Brain pericyte (primary cell): ENCODE data around the gene TRIM72.
"Not testable (repeated sequence)": the region's sequence is repeated elsewhere in the genome, so short reads cannot be mapped to it uniquely, and the experiment has no call there.

ENCODE experiments used
- DNase-seq: peaks from one replicate; pipeline ENCODE4 v3.0.0-alpha.2; 2012; ENCODE audit warnings: low read depth, low spot score

TRIM72 gene

DNA sequence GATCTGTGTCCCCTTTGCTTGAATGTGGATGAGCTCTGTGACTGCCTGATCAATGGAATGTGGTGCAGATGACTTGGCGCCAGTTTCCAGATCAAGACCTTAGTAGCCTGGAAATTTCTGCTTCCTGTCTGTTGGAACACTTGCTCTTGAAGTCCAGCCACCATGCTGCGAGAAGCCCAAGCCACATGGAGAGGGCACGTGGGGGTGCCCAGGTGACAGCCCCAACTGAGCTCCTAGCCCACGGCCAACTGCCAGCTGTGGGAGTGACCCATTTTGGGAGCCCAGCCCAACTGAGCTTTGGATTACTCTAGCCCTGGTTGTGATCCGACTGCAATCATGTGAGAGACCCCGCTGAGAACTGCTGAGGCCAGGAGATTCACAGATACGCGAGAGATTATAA is 42.5 kb downstream of the TRIM72 start:
- no peak for DNase-seq

DNA sequence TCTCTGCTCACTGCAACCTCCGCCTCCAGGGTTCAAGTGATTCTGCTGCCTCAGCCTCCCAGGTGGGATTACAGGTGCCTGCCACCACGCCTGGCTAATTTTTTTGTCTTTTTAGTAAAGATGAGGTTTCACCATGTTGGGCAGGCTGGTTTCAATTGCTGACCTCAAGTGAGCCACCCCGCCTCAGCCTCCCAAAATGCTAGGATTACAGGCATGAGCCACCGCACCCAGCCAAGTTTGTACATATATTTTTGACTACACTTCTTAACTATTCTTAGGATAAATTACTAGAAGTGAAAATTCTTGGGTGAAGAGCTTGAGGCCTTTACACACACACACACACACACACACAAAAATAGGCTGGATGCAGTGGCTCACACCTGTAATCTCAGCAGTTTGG is 44.4 kb downstream of the TRIM72 start:
- DNase-seq, result no peak

DNA sequence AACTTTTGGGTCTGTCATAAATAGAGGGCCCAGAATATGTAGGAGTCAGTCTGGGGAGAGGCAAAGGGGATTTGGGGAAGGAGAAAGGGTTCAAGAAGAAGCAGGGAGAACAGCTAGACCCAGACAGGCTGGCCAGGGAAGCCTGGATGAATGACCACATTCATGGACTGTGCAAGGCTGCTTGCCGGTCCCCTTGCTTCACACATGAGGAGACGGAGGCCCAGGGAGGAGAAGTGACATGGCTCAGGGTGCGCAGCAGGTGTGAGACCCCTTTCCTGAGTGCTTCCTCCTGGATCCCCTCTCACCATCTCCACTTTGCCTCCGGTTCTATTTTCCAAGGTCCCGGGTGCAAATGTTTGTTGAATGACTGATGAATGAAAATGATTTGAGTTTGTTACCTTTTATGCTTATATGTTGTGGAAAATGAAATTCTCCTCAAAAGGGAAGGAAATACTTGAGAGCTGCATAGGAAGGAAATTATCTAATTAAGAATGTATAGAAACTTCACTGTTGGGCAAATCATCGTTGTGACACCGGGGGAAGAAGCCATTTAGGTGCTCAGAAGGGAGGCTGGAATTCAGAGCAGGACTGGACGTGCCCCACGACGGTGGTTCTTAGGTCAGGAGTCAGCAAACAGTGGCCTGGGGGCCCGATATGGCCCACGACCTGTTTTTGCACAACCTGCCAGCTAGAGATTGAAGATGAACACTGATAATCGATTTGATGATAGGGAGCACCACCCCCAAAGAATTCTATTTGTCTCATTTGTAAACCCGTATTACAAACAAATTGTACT is 46.4 kb downstream of the TRIM72 start:
- DNase-seq, result no peak

DNA sequence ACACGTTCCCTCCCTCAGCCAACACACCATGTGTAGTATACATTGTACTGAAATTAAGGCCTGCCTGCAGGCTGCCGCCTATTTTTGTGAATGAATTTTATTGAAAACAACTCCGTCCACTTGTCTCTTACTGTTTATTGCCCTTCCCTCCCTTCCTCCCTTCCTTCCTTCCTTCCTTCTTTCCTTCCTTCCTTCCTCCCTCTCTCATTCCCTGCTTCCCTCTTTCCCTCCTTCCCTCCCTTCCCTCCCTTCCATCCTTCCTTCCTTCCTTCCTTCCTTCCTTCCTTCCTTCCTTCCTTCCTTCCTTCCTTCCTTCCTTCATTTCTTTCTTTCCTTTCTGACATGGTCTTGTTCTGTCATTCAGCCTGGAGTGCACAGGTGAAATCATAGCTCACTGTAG is 48.2 kb downstream of the TRIM72 start:
- no peak for DNase-seq

DNA sequence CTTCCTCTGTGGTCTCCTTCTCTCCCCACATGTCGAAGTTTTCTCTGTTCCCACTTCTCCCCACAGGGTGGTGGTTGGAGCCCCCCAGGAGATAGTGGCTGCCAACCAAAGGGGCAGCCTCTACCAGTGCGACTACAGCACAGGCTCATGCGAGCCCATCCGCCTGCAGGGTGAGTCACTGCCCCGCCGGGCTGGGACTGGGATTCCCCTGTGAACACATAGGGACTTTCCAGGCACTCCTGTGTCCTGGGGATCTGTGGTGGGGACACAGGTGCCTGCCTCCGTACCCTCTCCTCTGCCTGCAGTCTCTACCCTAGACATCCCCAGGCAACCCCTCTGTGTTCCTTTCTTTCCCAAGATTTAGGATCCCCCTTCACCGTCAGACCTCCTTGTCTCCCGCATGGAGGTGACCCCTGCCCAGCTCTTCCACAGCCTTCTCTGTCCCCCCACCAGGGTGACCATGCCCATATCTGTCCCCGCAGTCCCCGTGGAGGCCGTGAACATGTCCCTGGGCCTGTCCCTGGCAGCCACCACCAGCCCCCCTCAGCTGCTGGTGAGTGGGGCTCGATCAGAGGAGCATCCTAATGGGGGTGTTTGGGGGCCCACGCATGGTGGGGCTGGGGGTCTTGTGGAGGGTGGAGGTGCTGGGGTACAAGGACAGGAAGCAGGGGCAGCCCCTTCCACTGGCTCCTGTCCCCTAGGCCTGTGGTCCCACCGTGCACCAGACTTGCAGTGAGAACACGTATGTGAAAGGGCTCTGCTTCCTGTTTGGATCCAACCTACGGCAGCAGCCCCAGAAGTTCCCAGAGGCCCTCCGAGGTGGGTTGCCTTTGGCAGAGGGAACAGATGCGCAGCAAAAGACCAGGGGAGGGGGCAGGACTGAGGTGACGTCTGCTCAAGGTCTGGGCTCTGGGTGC is 51.7 kb downstream of the TRIM72 start:
- DNase-seq, result no peak

DNA sequence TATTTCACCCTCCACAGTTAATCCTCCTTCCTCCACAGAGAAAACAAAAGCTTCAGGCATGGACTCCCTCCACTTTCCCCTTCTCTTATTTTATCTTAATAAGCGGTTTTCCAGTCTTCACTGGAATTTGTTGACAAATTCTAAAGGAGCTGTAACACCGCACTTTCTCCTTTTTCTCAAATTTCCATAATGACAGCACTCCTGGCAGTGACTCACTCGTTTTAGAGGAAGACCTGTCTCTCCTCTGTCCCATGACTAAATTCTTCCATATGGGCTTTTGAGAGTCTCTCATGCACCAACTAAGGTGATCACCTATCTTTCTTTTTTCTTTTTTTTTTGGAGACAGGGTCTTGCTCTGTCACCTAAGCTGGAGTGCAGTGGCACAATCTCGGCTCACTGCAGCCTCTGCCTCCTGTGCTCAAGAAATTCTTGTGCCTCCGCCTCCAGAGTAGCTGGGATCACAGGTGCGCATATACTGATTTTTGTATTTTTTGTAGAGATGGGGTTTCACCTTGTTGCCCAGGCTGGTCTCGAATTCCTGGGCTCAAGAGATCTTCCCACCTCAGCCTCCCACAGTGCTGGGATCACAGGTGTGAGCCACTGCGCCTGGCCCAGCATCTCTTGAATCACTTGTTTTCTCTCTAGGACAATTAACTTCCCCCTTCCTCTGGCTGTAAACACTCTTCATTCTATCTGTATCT is 53.6 kb downstream of the TRIM72 start:
- DNase-seq, result no peak

DNA sequence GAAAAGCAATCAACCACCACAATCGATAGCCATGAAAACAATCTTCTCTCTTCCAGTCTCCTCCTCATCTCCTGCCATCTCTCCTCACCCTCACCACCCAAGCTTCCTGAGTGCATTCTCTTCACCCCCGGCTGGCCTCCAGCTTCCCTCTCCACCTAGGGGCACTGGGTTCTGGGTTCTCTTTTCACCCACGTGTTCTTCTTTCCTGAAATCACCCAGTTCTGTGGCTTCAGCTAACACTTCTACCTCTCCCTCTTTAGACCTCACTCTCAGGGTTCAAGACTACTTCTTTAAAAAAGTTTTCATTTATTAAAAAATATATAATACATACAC is 54.1 kb downstream of the TRIM72 start:
- no peak for DNase-seq

DNA sequence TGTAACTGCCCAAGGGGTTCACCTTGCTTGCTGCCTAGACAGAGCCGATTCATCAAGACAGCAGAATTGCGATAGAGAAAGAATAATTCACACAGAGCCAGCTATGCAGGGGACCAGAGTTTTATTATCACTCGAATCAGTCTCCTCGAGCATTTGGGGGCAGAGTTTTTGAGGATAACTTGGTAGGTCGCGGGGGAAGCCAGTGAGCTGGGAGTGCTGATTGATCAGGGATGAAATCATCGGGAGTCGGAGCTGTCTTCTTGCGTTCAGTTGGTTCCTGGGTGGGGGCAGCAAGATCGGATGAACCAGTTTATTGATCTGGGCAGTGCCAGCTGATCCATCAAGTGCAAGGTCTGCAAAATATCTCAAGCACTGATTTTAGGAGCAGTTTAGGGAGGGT is 55.0 kb downstream of the TRIM72 start:
- no peak for DNase-seq

DNA sequence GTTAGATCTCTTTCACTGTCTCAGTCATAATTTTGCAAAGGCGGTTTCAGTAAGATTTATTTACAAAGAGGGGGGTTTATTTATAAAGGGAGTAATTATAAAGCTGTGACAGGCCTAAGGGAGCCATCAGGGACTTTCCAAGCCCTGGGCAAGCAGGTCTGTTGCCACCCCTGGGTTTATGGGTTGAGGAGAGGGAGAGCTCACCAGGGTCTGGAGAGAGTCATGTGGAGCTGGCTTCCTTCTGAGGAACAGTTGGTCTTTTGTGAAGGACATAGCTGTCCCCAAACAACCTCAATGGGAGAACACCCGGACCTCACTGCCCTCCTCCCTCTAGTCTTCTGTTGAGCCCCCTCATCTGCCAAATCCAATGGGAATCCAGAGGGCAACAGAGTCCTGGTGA is 55.6 kb downstream of the TRIM72 start:
- DNase-seq, result no peak

DNA sequence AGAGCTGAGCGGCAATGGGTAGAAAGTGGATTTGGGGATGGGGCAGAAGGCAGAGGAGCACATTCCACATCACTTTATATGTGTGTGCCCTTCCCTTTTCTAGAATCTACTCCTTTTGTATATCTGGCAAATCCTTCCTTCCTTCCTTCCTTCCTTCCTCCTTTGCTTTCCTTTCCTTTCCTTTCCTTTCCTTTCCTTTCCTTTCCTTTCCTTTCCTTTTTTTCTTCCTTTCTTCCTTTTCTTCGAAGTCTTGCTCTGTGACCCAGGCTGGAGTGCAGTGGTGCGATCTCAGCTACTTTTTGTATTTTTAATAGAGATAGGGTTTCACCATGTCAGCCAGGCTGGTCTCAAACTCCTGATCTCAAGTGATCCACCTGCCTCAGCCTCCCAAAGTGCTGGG is 56.1 kb downstream of the TRIM72 start:
- DNase-seq, result not testable (repeated sequence)

DNA sequence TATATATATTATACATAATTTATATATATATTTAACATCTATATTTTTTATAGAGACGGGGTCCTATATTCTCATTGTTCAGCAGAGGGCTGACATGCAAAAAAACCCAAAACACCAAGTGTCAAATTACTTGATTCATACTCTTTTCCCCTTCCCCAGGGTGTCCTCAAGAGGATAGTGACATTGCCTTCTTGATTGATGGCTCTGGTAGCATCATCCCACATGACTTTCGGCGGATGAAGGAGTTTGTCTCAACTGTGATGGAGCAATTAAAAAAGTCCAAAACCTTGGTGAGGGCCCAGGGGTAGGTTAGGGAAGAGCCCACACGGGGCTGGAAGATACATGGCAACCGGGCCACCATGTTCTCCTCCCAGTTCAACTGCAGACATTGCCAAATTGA is 56.9 kb downstream of the TRIM72 start:
- DNase-seq, result no peak

DNA sequence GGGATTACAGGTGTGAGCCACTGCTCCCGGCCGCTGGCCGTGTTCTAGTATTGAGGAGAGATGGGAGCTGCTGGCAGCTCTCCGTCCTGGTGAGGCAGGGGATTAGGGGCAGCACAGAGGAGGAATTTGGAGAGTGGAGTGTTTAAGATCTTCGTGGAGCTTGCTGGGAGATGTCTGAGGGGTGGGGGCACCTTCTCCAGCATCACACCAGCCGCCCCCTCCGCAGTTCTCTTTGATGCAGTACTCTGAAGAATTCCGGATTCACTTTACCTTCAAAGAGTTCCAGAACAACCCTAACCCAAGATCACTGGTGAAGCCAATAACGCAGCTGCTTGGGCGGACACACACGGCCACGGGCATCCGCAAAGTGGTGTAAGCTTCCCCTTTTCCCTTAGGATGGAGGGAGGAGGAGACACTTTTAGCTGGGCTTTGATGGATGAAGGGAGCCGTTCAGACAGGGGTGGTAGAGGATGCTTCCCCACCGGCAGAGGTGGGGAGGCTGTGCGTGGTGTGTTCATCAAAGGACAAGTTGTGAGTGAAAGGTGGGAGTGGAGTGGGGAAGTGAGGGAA is 57.8 kb downstream of the TRIM72 start:
- DNase-seq, result no peak

DNA sequence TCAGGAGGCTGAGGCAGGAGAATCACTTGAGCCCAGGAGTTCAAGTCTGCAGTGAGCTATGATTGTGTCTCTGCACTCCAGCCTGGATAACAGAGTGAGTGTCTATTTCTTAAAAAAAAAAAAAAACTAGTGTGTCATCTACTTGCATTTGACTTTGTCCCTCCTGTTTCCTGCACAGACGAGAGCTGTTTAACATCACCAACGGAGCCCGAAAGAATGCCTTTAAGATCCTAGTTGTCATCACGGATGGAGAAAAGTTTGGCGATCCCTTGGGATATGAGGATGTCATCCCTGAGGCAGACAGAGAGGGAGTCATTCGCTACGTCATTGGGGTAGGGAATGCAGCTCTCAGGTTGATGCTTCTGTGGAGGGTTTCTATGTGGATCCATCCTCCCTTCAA is 59.3 kb downstream of the TRIM72 start:
- no peak for DNase-seq

DNA sequence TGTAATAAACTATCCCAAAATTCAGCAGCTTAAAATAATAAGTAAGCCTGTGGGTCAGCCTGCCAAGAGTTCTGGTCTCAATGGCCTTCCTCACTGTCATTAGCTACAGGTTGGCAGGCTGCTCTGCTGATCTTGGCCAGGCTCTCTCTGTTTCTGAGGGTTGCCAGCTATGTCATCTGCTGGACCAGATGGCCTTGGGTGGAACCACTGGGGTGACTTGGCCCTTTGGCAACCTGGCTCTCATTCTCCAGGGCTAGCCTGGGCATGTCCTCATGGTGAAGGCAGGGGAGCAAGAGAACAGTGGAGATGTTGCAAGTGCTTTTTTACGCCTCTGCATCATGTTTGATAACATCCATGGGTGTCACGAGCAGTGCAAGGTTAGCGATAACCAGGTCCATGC is 59.8 kb downstream of the TRIM72 start:
- no peak for DNase-seq

DNA sequence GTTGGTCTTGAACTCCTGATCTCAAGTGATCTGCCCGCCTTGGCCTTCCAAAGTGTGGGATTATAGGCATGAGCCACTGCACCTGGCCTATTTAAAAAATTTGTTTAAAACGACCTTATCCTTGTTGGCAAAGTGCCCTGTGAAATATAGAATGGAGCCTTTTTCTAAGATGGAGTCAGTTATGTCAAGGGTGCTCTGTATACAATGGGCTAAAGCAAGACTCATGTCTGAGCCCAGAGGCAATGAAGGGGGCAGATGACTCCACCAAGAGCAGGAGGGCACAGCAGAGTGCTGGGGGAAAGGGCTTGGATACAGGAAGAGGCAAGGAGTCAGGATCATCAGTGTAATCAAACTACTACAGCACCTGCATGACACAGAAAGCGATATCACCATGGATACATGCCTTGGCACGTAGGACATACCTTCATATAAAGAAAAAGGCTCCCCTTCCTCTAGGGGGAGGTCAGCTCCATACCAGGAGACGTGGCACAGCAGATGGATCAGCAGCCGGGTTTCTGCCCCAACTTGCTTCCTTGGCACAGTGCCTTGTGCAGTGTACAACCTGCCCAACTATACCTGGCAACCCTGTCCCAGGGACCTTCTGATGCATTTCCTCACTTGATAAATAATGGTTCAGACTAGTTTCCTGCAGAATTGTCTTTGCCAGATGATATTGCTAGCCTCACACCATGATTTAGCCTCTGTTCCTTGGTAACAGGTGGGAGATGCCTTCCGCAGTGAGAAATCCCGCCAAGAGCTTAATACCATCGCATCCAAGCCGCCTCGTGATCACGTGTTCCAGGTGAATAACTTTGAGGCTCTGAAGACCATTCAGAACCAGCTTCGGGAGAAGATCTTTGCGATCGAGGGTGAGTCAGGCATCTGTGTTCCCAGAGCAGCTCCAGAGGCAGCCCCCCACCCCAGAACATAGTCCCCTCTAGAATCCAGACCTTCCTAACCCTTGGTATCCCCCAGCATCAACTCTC is 61.2 kb downstream of the TRIM72 start:
- DNase-seq, result no peak

DNA sequence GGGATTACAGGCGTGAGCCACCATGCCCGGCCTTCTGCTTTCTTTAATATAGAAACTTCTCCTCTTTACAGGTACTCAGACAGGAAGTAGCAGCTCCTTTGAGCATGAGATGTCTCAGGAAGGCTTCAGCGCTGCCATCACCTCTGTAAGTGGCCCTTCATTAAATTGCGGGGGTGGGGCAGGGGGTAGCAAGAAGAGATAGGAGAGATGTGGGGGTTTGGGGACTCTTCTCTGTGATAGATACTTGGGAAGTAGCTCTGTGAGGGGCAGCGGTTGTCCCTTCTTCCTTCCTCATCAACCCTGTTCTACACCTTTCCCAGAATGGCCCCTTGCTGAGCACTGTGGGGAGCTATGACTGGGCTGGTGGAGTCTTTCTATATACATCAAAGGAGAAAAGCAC is 62.7 kb downstream of the TRIM72 start:
- no peak for DNase-seq

DNA sequence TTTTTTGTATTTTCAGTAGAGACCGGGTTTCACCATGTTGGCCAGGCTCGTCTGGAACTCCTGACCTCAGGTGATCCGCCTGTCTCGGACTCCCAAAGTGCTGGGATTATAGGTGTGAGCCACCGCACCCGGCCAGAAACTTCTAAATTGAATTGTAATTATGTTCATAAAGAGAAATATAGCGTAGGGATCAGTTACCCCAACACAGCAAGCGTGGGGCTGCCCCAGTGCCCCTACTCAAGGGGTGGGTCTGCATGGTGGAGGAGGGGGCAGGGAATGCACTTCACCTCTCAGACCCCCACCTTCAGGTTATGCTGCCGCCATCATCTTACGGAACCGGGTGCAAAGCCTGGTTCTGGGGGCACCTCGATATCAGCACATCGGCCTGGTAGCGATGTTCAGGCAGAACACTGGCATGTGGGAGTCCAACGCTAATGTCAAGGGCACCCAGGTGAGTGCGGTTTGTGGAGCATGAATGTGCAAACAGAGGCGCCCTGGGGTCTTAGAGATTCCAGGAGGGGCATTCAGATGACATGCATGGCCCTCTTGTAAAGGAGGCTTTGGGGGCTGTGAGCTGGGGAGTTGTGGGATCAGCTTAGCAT is 63.8 kb downstream of the TRIM72 start:
- DNase-seq, result no peak

DNA sequence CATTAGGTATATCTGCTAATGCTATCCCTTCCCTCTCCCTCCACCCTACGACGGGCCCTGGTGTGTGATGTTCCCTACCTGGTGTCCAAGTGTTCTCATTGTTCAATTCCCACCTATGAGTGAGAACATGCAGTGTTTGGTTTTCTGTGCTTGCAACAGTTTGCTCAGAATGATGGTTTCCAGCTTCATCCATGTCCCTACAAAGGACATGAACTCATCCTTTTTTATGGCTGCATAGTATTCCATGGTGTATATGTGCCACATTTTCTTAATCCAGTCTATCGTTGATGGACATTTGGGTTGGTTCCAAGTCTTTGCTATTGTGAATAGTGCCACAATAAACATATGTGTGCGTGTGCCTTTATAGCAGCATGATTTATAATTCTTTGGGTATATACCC is 64.9 kb downstream of the TRIM72 start:
- DNase-seq, result not testable (repeated sequence)
